Measurements from ENCODE around the gene TOMM34.
A peak's percentile ranks its signal among the peaks of the same experiment; 100 is the strongest.

TOMM34 gene

GRCh38 chr20:44960103-44960852, at the start of gene TOMM34:
TOMM34 (minus strand) TSS chr20:44960397; CDS start chr20:44960333, 64 bp downstream.
- peak; percentile 93 for DNase-seq

DNA sequence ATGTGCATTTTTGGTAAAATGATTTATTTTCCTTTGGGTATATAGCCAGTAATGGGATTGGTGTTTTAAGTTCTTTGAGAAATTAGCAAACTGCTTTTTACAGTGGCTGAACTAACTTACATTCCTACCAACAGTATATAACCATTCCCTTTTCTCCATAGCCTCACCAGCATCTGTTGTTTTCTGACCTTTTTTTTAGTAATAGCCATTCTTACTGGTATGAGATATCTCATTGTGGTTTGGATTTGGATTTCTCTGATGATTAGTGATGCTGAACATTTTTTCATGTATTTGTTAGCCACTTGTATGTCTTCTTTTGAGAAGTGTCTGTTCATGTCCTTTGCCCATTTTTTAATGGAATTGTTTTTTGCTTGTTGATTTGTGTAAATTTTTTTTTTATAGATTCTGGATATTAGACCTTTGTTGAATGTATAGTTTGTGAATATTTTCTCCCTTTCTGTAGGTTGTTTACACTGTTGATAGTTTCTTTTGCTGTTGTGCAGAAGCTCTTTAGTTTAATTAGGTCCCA, 48.4 kb upstream of the TOMM34 start:
- no peak for DNase-seq

GRCh38 chr20:44997668-44998067, 37.5 kb upstream of the TOMM34 start:
- no peak for DNase-seq

GRCh38 chr20:44997171-44997570, 37.0 kb upstream of the TOMM34 start:
- no peak for DNase-seq

DNA sequence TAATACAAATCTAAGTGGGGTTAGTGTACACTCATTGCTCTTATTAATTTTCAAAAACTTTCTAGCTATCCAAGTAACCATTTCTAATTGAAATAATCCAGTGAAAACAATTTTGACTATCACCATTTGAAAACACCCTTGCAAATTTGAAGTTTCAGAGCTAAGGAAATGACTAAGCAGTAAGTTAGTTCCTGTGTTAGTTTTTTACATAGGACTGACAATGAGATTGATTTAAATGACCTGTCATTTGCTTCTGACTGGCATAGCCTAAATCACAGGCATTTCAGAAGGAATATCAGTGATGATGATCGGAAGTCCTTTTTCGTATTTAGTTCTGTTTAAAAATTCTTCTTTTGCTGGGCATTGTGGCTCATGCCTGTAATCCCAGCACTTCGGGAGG, 33.1 kb upstream of the TOMM34 start:
- DNase-seq: no peak

DNA sequence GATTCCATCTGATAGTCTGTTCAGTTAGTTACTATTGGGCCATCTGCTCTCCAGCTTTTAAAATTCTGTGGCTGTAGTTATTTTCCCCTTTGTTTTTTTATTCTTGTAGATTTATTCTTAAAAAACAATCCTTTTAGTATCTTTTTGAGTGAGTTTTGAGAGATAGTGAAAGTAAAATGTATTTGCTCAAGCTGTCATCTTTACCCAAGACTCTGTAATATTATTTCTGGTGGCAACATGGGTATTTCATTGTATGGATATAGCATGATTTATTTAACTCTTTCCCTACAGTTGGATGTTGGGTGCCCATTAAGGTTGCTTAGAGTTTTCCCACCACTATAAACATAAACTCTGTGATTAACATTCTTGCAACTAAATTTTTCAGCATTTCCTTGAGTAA, 30.8 kb upstream of the TOMM34 start:
- no peak for DNase-seq

DNA sequence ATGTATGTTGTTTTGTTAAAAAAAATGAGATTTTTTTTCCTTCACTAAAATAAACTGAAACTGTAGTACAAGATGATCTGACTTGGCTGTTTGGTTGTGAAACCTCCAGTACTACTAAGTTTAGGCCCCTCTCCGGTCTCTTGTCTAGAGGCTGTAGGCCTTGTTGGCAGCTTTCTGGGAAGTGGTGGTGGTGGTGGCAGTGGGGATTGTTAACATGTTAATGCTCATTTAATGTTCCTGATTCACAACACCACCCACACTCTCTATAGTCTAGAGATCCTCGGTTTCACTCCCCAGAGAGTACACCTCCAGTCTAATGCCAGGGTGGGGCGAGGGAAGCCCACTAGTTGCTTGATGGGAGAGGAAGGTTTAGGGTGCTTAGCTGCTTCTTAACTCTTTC, 30.2 kb upstream of the TOMM34 start:
- DNase-seq: no peak

GRCh38 chr20:44988631-44989171, 28.5 kb upstream of the TOMM34 start:
- DNase-seq: no peak

GRCh38 chr20:44983093-44983674, 23.0 kb upstream of the TOMM34 start:
- no peak for DNase-seq

- no peak for DNase-seq
Measured at GRCh38 chr20:44981736-44982406, 21.7 kb upstream of the TOMM34 start.

- no peak for DNase-seq
Measured at GRCh38 chr20:44979090-44979621, 19.0 kb upstream of the TOMM34 start.

GRCh38 chr20:44976698-44977097, 16.5 kb upstream of the TOMM34 start:
- DNase-seq: no peak

- DNase-seq: no peak
Measured at GRCh38 chr20:44973053-44973452, 12.9 kb upstream of the TOMM34 start.

DNA sequence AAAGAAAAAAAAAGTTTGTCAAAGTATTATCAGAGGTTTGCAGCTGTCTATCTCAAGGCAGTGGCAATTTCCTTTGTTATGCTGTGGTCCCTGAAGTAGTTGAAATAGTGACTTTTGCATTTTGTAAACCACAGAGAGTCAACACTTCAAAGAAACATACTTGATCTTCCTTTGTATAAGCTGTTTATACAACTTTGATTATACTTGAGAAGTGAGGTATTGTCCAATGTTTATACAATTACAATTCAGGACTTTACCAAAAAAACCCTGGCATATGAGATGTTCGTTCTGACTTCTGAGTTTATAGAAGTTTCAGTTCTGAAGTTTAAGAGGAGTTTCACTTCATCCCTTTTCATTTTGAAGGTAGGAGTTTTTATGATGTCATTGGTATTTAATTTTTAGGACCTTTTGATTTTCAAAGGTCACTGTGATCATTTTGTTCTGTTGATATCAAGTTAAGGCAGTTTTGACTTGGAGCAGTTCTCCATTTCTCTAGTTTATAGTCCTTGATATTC, 10.1 kb upstream of the TOMM34 start:
- DNase-seq: no peak

DNA sequence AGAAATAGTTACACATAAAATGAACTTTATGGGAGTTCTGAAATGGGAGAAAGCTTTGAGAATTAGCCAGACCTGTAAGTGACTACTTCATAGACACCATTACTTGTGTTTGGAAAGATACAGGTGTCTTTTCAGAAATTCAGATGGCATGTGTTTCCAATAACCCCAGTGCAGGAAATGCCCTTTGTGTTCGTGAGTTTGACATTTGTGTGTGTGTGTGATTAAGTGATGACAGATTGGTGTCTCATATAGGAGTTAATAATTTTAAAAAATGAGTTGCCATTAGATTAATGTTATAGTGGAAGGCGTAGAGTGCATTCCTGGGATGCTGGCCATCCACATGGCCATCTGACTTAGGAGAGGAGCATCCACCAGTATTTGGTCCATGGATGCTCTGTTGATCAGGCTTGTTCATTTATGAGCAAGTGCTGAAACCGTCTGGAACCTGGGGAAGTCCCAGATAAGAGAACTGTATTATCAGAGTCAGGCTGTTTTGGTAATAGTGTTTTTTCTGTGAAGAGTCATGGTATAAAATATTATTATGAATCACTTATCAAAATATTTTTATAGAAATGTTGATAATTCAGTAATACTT, 9.2 kb upstream of the TOMM34 start:
- no peak for DNase-seq

GRCh38 chr20:44967207-44967807, 7.1 kb upstream of the TOMM34 start:
- DNase-seq: no peak

DNA sequence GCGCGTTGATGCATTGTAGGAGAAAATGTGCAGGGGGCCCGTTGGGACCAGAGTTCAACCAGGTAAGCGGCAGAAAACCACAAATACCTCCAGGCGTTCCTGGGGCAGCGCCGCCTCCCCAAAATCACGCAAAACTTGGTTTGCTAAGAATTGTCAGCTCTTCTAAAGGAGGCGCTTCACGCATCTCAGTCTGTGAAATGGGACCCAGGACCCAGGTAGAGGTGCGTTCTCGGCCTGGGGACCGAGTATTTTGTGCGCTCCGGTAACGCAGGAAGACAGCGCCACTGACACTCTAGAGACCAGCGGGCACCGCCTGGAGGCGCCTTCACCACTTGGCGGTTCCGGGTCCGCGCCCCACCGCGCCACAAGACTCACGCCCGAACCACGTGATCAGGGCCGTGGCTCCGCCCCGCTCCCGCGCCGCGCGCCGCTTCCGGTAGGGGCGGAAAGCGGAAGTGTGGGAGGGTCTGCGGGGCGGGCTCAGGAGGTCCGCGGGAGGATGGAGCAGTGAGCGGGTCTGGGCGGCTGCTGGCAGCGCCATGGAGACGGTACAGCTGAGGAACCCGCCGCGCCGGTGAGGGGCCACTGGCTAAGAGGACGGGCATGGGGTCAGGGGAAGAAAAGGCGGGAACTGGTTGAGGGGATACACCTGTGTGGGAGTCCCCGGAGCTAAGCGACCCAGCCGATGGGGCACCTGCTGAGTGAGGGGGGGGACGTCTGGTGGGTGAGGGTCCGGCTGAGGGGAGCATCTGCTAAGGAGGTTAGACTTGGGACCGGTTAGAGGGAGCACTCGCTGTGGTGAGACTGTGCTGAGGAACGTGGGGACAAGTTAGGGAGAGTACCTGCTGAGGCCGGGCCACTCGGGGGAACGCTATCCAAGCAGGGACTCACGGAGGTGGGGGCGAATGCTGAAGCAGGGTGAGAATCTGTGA, 6.1 kb upstream of the TOMM34 start, which contains the start of gene STK4:
Gene STK4 (plus strand): TSS at position 483 of the 932 bp plus-strand sequence. CDS start 57 bp downstream, at position 540.
- DNase-seq: peak; percentile 97

DNA sequence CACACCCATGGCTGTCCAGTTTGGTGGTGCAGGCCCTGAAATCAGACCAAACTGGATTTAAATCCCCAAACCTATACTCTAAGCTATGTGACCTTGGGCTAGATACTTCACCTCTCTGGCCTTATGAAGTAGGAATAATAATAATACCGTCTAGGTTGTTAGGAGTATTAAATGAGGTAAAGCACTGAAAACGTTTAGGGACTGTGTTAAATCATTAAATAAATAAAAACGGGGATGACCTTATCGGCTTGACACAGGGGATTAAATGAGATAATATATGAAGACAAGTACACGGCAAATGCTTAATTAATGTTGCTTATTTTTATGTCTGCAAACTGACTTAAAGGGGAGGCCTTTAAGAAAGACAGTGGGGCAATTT, 5.4 kb upstream of the TOMM34 start:
- no peak for DNase-seq

GRCh38 chr20:44963325-44964215, 3.4 kb upstream of the TOMM34 start:
- DNase-seq: no peak

GRCh38 chr20:44962483-44962882, 2.3 kb upstream of the TOMM34 start:
- no peak for DNase-seq

Data from retina (tissue), 1 donor.